Activated CD4-positive, alpha-beta T cell treated with anti-CD3 and anti-CD28 coated beads, Interleukin-2, amount 10 ng/mL, durations not matched to agents 24 days and 14 days (primary cell): Measurements from ENCODE around the gene CNTLN. TPM values are rescaled to one million over a fixed set of nuclear protein-coding genes. Genes with fewer than 3 reads are reported as not detected.

Experiments used
- DNase-seq: peaks from one replicate; pipeline ENCODE4 v3.0.0; 2022
- H3K27ac Mint-ChIP-seq: one replicate; pipeline ENCODE4 v1.8.0; 2022; ENCODE audit warnings: mild to moderate bottlenecking, mixed read lengths
- H3K27me3 Mint-ChIP-seq: one replicate; pipeline ENCODE4 v1.8.0; 2022; ENCODE audit warnings: mixed read lengths
- H3K36me3 Mint-ChIP-seq: one replicate; pipeline ENCODE4 v1.8.0; 2022; ENCODE audit warnings: low read depth, mild to moderate bottlenecking, mixed read lengths
- H3K4me1 Mint-ChIP-seq: one replicate; pipeline ENCODE4 v1.8.0; 2021; ENCODE audit warnings: mixed read lengths
- H3K4me3 Mint-ChIP-seq: one replicate; pipeline ENCODE4 v1.8.0; 2022; ENCODE audit warnings: mild to moderate bottlenecking, moderate library complexity, mixed read lengths
- H3K9me3 Mint-ChIP-seq: one replicate; pipeline ENCODE4 v1.8.0; 2021; ENCODE audit warnings: mixed read lengths
- intact Hi-C: fragments of 100-400 bp; cut with micrococcal nuclease; formaldehyde crosslinking; loops from one replicate; pipeline ENCODE4 v1.15.1; 2023
- total RNA-seq: library from RNA; stranded (reverse); gene quantifications from 2 replicates; pipeline ENCODE4 v1.2.3, GENCODE V29; 2022

The CNTLN gene
- total RNA-seq, 1 donor from 2014 or later = 1.6 TPM

DNA sequence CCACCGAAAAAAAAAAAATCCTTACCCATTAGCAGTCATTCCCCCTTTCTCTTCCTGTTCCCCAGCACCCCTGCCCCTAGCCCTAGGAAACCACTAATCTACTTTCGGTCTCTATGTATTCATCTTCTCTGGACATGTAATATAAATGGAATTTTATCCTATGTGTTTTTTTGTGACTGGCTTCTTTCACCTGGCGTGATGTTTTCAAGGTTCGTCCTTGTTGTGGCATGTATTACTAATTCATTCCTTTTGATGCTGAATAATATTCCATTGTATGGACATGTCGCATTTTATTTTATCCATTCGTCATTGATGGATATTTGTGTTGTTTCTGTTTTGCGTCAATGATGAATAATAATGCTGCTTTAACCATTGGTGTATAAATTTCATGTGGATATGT, 401.2 kb downstream of the CNTLN start:
- intact Hi-C loops = loop anchor here (10.0 kb wide), 1 partner anchor 269 kb away; no protein-coding TSS in a partner anchor
- Mint-ChIP-seq H3K36me3 (no peaks in the 10 kb centered on the region), H3K27ac (no peak overlapping the region), H3K4me1 (no peaks in the 10 kb centered on the region), H3K27me3 (no peaks in the 10 kb centered on the region), H3K9me3 (no peaks in the 10 kb centered on the region), H3K4me3 (no peak overlapping the region)
- DNase-seq = no peak

DNA sequence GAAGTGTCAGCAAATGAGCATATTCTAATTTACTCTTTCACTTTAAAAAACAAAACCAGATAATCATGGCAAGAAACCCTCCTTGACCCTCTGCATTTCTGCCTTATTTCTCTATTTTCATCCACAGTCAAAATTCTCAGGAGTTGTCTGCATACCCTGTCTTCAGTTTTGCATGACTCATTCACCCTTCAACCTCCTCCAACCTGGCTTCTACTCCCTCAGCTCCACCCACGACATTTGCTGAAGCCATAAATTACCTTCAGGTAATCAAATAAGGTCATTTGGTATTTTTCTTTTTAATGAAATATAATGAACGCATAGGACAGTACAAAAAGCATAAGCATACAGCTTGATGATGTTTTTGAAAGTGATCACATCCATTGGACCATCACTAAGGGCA, 416.2 kb downstream of the CNTLN start:
- intact Hi-C loops = no loop called here
- Mint-ChIP-seq H3K4me3 (no peak overlapping the region), H3K27me3 (no peaks in the 10 kb centered on the region), H3K9me3 (no peaks in the 10 kb centered on the region), H3K36me3 (no peaks in the 10 kb centered on the region), H3K4me1 (no peaks in the 10 kb centered on the region), H3K27ac (no peak overlapping the region)
- DNase-seq = peak; percentile 5
